T follicular helper cell (primary cell): ENCODE data around the gene WDR41.
"Not testable (repeated sequence)": the region's sequence is repeated elsewhere in the genome, so short reads cannot be mapped to it uniquely, and the experiment has no call there.

ENCODE experiments used
- DNase-seq: peaks from one replicate; pipeline ENCODE4 v3.0.0-alpha.2; 2020; ENCODE audit warnings: low read depth

The WDR41 gene

GRCh38 chr5:77407152-77407551 is 85.0 kb downstream of the WDR41 start:
- DNase-seq, result no peak

DNA sequence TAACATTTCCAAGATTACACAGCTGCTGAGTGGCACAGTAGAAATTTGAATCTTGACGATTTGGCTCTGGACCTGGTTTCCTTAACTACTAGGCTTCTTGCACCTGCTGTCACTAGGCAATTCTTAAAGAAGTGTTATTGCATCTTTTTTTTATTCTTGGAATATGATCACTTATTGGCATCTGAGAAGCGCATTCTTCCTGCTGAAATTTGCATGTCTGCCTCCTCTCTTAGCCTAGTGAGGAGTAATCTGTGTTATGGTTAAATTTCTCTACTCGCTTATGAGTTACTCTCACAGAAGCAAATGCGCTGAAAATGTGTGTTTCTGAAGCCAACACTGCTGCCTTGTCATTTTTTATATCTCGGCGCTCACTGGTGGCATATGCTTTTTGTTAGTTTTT is 89.3 kb downstream of the WDR41 start:
- DNase-seq, result no peak

GRCh38 chr5:77400645-77401044 is 91.5 kb downstream of the WDR41 start:
- DNase-seq, result no peak

- DNase-seq, result no peak
Observed at GRCh38 chr5:77398896-77399295, 93.2 kb downstream of the WDR41 start.

- DNase-seq, result no peak
Observed at GRCh38 chr5:77398458-77398857, 93.7 kb downstream of the WDR41 start.

DNA sequence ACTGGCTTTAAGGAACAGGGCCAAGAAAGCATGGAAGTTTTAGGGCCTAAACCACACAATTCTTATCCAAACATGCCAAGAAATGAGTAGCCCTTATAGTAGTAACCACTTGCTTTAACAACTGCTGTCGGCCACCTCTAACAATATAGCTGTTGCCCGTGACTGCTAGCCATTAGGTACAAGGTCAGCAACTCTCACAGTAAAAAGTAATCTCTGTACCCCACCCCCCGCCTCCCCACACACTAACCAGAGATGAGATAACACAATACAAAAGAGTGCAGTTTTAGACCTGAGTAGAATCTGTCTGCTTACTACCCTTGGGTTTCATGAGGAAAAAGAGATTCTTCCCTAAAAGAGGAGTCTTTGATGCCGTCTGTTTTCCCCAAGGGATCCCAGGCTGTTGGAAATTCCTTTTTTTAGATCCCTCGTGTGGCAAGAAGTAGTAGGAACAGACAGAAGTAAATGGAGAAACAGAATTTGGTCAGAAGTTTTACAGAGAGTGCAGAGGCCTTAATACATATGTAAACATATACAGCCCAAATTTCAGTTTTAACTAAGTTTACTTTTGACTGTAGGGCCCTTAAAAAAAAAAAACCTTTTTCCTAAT is 94.3 kb downstream of the WDR41 start:
- no peak for DNase-seq

DNA sequence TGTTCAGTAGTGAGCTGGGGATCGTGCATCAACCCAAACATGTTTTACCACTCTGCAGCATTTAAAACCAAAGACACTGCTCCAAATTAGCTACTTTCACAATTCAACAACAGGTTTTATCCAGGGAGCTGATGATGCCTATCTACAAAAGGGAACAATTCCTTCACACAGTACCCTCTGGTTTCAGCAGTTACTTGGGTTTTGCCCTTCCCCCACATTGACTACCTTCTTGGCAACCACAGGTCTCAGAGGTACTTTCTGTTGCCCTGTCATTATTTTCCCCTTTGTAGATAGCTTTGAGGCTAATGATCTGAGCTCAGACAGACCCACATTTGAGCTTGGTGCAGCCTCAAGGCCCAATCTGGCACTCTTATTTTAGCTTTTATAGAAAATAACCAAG is 96.1 kb downstream of the WDR41 start:
- no peak for DNase-seq

- no peak for DNase-seq
Observed at GRCh38 chr5:77394064-77394715, 97.9 kb downstream of the WDR41 start.

- no peak for DNase-seq
Observed at GRCh38 chr5:77391240-77391765, 100.8 kb downstream of the WDR41 start.

- DNase-seq, result no peak
Observed at GRCh38 chr5:77390795-77391194, 101.3 kb downstream of the WDR41 start.

GRCh38 chr5:77390221-77390620 is 101.9 kb downstream of the WDR41 start:
- no peak for DNase-seq

DNA sequence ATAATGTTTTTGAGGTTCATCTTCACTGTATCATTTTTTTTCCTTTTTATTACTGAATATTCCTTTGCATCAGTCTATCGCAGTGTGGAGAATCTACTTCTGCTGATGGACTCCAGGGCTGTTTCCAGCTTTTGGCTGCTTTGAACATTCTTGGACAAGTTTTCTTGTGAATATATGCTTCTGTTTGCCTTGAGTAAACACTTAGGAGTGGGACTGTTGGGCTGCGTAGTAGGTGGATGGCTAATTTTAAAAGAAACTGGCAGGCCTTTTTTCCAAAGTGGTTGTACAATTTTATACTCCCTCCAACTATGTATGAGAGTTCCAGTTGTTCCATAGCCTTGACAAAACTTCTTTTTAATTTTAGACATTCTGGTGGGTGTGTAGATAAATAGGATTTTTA is 102.4 kb downstream of the WDR41 start:
- DNase-seq, result no peak

- not testable (repeated sequence) for DNase-seq
Observed at GRCh38 chr5:77386340-77386739, 105.8 kb downstream of the WDR41 start.

DNA sequence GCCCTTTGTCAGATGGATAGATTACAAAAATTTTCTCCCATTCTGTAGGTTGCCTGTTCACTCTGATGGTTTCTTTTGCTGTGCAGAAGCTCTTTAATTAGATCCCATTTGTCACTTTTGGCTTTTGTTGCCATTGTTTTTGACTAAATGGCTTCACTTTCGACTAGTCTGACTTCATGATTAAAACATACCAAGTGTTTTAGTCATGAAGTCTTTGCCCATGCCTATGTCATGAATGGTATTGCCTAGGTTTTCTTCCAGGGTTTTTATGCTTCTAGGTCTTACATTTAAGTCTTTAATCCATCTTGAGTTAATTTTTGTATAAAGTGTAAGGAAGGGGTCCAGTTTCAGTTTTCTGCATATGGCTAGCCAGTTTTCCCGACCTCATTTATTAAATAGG is 108.8 kb downstream of the WDR41 start:
- DNase-seq, result not testable (repeated sequence)
